ENCODE measurements around the gene AUNIP.

DNA sequence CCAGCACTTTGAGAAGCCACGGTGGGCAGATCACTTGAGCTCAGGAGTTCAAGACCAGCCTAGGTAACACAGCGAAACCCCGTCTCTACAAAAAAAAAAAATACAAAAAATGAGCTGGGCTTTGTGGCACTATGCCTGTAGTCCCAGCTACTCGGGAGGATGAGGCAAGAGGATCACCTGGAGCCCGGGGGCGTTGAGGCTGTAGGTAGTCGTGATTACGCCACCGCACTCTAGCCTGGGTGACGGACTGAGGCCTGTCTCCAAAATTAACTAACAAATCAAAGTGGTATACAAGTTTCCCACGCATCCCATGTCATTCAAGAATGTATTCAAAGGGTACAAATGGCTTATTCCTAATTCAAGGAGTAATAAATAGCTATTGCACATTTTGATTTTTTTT, 2.4 kb downstream of the AUNIP start:
- TF ChIP-seq ZNF274 (IDR thresholded peaks at IDR 0.05; ENCODE audit: low read depth, low read length) (no peak), YY1 (IDR thresholded peaks at IDR 0.05; ENCODE audit: insufficient read depth, insufficient read length) (no peak), SUZ12 (IDR thresholded peaks at IDR 0.05; ENCODE audit: extremely low read depth, insufficient read depth, insufficient read length) (no peak)
